Globus pallidus (tissue), 1 donor: Measurements from ENCODE around the gene KCNS1.
"Not testable (repeated sequence)": the region's sequence is repeated elsewhere in the genome, so short reads cannot be mapped to it uniquely, and the experiment has no call there.

Experiments
- DNase-seq: peaks from one replicate; pipeline ENCODE4 v3.0.0-alpha.2; 2015; ENCODE audit warnings: low spot score

KCNS1 gene, protein sequence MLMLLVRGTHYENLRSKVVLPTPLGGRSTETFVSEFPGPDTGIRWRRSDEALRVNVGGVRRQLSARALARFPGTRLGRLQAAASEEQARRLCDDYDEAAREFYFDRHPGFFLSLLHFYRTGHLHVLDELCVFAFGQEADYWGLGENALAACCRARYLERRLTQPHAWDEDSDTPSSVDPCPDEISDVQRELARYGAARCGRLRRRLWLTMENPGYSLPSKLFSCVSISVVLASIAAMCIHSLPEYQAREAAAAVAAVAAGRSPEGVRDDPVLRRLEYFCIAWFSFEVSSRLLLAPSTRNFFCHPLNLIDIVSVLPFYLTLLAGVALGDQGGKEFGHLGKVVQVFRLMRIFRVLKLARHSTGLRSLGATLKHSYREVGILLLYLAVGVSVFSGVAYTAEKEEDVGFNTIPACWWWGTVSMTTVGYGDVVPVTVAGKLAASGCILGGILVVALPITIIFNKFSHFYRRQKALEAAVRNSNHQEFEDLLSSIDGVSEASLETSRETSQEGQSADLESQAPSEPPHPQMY

DNA sequence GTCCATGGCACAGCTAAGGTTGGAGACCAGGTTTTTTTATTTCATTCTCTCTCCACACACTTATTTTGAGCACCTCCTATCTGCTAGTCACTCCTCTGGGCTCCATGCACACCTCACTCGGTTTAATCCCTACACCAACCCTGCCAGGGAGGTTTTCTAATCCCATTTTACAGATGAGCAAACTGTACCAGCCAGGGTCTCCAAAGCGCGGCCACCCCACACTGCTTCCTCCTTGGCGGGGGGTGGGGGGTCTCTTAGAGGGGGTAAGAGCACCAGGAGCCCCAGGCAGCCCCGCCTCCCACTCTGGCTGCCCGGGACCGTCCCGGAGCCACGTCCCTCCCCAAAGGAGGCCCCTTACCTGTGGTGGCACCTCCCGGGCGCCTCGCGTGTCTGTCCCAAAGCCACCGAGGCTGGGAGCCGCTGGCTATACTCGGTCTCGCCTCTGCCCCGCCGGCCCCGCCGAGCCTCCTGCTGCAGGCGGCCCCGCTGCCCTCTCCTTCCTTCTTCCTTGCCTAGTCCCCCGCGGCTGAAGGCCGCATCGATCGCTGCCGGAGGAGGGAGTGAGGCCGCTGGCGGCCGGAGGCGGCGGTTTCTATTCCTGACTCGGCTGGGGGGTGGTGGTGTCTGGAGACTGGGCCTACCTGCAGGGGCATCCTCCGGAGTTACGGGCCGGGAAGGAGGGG, at the start of gene KCNS1:
Gene KCNS1 (minus strand): TSS at position 565 of the 683 bp plus-strand sequence. CDS start 1,891 bp downstream, outside the sequence.
- DNase-seq = no peak

DNA sequence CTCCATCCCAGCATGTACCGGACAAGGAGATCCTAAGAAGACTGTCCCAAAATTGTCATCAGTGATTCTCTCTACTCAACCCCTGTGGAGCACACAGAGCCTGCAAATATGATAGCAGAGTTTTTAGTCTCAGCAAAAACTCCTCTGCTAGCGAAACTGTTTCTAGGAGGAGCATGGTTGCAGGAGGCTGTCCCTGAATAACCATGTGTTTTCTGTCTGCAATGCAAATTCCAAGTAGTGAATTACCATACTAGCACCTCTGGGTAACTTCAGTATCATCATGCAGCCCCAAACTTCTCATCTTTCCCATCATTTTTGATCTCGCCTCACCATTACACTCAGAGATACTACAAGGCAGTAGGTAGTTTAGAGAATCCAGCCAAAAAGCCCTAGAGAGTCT, 48.1 kb upstream of the KCNS1 start:
- DNase-seq = no peak

DNA sequence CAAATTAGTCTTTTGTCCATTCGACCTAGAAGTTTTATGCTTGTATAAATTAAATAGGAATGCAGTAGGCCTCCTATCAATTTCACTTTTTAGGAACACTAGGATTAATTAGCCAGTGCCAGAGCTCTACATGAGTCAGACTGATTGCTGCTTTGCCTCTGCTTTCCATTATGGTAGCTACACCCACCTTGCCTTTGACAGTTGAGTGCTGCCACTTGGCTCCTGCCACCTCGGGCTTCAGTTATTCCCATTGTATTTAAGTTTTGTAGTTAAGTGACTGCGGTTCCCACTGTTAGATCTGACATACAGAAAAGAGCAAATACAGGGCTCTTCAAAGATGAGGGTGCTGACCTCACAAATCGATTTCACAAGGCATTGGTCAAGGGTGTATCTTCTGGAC, 39.9 kb upstream of the KCNS1 start:
- DNase-seq = no peak

DNA sequence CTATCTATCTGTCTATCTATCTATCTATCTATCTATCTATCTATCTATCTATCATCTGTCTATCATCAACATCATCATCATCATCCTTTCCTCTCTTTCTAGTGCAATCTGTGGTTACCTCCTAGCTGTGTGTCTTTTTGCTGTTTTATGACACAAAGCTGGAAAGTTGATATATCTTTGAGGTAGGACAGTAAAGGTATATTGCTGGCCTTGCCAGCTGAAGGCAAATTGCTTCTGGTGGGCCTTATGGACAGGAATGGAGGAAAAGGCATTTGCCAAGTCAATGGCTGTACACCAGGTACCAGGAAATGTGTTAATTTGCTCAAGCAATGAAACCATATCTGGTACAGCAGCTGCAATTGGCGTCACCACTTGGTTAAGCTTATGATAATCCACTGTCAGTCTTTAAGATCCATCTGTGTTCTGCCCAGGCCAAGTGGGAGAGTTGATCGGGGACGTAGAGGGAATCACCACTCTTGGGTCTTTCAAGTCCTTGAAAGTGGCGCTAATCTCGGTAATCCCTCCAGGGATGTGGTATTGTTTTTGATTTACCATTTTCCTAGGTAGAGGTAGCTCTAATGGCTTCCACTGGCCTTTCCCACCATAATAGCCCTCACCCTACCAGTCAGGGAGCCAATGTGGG, 38.9 kb upstream of the KCNS1 start:
- not testable (repeated sequence) for DNase-seq

DNA sequence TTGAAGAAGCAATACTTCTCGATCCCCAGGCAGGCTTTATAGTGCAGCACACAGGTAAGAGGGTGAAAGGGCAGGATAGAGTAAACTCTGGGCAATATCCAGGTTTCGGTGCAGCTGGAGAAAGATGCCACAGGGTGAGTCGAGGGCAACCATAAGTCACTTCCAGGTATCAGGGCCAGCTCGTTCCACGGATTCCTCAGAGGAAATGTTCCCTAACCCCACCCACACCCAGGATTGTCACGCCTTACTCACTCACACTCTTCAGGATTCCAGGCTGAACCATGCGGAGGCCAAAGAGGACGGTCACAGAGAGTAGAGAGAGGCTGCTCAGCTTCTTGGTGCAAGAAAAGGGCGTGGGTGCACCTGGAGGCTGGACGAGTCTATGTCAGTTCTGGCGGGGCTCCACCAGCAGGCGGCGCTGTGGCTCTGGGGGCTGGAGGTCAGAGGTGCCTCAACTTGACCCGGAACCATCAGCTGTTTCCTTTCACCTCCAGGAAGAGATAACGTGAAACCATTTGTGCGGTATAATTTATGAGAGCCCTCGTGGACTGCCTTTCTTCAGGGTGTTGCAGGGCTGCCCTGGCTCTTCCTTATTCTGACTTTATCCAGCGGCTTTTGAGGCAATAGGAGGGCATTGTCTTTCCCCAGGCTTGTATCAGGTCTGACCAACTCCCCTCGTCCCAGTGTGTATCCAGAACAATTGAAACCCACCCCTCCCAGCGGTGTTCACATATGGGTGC, 37.8 kb upstream of the KCNS1 start:
- DNase-seq = no peak

DNA sequence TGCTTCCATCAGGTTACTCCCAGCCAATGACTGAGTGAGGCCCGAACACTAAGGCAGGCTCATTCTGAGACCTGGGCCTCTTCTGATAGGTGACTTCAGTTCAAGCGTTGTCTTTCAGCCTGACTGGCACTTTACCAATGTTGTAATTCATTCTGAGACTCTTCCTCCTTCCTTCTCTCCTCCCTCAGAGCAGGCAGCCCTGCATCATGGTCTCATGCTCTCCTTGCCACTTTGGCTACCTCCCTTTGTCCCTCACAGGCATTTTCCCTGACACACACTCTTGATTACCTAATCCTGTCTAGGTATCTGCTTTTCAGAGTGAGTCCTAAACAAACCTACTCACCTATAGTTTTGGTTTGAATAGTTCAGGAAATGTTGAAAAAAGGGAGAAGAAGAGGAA, 36.0 kb upstream of the KCNS1 start:
- no peak for DNase-seq

DNA sequence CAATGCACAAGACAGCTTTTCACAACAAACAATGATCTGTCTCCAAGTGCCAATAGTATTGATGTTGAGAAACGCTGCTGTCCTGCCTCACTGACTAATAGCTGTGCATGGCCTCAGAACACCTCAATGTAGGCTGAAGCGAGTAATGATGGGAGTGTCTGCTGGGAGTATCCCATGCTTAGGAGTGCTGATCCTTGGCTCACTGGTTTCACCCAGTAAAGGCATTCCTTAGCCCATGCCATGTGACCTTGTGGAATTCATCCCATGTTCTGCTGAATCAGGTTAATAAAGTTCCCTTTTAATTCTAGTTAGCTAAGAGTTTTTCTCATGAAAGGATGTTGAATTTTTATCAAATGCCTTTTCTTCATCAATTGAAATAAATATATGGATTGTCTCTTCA, 27.2 kb upstream of the KCNS1 start:
- no peak for DNase-seq

DNA sequence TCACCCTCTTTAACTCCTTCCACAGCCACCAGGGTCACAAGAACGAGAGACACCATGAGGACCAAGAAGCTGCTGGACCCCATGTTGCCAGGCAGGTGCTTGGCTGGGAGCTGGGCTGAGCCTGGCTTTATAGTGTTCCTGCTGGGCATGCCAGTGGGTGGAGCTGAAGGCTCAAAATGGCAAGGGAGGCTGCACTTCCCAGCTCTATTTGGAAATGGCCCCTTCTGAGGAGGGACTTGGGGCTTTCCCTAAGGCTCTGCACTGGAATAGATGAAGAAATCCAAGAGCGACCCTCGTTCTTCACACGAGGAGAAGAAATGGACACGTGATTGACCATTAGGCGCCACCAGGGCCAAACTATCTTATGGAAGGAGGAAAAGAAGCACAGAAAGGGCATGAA, 23.4 kb upstream of the KCNS1 start, which contains the start of gene WFDC12:
Gene WFDC12 (minus strand): TSS at position 101 of the 400 bp plus-strand sequence. CDS start 18 bp downstream, at position 83.
- DNase-seq = no peak

DNA sequence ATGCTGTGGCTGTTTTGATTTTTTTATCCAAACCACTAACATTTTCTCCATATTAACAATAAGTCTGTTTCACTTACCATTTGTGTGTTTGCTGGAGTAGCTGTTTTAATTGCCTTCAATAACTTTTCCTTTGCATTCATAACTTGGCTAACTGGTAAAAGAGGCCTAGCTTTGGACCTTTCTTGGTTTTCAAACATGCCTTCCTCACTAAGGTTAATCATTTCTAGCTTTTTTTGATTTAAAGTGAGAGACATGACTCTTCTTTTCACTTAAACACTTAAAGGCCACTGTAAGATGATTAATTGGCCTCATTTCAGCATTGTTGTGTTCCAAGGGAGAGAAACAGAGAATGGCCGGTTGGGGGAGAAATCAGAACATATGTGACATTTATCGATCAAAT, 20.5 kb upstream of the KCNS1 start:
- DNase-seq = no peak

DNA sequence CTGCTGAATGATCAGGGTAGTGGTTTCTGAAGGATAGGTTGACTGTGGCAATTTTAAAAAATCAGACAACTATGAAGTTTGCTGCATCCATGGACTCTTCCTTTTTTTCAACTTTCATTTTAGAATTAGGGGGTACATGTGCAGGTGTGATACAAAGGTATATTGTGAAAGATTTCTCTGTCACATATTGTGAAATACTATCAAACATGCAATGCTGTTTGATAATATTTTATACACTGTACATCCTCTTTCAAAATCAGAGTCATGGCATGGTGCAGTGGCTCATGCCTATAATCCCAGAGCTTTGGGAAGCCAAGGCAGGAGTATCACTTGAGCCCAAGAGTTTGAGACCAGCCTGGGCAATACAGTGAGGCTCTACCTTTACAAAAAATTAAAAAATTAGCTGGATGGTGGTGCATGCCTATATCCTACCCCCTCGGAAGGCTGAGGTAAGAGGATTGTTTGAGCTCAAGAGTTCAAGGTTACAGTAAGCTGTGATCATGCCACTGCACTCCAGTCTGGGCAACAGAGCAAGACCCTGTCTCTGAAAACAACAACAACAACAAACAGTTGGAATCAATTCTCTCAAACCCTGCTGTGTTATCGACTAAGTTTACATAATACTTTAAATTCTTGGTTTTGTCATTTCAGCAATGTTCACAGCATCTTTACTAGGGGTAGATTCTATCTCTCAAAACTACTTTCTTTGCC, 18.8 kb upstream of the KCNS1 start:
- DNase-seq = no peak

DNA sequence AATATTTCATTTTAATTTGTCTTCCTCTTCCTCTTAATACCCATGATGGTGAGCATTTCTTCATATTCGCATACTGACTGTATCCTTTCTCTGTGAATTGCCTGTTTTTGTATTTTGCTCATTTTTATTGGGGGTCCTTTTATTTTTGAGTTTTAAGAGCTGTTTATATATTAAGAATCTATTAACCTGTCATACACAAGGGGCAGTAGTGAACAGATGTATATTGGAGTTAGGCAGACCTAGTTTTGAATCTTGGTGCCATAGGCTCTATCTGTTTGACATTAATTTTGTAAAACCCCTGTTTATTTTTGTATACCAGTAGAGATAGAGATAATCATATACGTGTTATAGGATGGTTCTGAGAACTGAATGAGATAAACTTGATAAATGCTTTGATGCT, 17.1 kb upstream of the KCNS1 start:
- DNase-seq = no peak

DNA sequence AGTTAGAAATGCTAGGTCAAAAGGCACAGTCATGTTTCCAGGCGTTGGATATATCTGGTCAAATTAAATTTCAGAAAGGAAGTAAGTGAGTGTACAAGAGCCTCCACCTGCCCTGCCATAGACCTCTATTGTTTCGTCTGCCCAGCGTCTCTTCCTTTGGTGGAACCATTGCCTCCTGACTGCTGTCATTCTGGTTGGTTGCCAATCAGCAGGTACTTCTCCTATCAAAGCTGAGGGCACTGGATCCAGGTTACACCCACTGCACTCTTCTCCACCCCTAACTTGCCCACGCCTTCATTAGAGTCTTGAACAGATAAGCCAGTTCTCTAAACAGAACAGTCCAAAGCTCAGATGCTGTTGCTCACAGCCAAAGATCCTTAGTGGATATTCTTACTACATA, 16.7 kb upstream of the KCNS1 start:
- no peak for DNase-seq

DNA sequence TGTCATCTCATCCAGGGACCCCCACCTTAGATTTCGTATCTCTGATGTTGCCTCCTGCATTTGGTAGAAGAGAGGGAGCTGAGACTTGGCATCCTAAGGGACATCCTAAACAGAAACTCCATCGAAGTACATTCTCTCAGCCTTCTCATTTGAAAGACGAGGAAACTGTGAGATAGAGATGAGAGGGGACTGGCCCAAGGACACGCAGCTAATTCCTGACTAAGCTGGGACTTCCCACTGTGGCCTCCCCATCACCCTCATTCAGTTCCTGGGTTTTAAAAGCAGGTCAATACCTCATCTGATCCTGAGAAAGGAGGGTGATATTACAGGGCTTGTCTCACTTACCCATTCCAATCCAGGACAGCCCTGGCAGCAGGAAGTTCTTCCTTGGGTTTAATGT, 14.9 kb upstream of the KCNS1 start:
- DNase-seq = no peak

DNA sequence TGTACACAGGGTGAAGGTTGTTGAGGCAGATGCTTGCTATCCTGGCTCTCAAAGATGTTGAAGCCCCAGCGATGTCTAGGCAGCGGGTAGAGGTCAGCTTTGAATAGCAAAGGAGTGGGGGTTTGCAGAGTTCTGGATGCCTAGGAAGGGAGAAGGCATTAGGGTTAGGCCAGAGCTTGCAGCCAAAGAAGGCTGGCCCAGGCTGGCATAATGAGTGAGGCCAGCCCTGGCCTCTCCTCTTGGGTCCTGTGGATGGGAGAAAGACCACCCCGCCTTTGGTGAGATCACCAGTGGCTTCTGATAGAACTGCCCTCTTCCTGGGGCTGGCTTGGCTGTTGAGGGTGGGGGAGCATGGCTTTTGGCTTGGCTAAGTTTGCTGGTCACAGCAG, 14.5 kb upstream of the KCNS1 start:
- no peak for DNase-seq

DNA sequence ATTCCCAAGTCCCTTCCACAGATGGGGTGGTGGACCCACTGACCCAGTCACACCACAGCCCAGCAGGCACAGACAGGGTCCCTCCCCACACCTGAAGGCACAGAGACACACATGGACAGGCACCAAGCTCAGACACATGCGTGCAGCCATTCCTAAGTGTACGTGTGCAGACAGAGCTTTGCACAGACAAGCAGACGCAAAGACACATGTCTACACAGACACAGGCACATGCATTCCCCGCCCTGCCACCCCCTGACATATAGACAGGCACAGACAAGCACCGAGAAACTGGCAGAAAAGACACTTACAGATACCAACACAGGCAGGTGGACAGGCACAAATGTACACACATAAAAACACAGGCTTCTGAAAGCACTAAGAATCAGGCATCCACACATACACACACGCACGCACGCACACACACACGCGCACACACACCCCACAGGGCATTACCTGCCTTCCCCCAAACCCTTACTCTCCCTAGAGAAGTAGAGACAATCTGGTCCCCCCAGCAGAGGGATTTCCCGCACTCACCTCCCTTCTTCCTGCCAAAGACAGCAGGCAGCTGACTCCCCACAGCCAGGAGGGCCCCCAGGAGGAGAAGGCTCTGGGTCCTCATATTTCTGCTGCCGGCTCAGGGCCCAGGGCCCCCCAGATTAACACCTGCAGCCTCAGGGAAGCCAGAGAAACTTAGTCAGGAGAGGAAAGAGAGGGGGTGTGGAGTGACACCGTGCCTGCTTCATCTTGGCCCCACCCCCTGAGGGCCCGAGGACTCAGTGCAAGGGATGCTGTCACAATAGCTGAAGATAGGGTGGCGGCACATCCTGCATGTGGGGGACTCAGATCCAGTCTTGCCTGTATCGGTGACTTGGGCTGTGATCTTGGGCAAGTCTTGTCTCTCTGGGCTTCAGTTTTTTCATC, 13.8 kb upstream of the KCNS1 start, which contains the start of gene WFDC5:
Gene WFDC5 (minus strand): TSS at position 710 of the 921 bp plus-strand sequence. CDS start 91 bp downstream, at position 619.
- DNase-seq = no peak

DNA sequence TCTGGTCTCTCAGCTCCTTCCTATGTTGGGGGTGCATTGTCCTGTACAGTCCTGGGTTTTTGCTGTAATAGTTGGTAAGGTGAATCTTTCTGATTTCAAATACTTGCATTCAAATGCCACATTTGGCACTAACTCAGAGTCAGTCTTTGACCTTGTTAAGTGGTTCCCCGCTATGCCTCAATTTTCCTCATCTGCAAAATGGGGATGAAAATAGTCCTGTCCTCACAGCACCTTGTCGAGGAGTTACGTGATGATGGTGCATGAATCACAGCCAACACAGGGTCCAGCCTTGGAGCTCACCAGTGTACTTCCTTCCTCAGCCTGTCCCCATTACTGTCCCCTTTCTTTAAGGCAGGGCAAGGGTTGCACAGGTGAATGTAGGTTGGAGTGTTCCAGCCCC, 12.9 kb upstream of the KCNS1 start:
- no peak for DNase-seq

DNA sequence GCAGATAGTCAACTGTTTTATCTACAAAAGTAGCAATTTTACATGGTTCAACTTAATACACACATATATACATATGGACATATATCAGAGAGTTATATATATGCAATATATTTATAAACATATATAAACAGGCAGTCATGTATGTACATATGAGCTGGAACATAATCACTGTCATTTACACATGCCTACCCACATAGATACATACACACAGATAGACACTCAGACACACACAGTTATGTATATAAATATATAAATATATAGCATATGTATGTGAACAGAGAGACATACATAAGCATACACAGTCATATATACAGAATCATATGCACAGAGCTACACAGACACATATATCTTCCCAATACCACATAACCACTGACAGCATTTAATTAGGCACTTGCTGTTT, 11.8 kb upstream of the KCNS1 start:
- no peak for DNase-seq

DNA sequence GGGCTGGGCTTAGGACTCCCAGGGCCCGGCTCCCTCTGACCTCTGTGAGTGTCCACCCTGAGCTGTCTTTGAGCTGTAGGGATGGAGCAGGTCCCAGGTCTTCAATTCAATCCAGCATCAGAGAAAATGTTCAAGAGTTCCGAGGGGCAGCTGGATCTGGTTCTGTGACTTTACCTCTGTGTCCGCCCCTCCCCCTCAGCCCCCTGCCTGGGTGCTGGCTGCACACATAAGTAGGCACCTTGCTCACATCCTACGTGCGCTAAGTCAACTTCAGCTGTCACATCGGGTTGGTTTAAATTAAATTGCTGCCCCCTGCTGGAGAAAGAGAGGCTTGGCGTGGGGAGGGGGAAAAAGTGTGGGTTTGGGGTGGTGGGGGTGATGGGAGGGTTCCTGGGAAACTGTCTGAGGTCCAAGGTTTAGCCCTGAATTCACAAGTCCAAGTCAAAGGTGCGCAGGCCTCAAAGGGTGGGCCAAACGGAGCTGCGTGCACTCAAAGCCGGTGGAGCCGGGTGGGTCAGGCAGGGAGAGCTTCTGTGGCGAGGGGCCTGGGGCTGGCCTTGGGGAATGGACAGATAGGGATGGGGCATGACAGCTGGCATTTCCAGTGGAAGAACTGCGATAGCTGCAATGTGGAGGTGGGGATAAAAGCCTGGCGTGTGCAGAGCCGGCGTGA, 11.0 kb upstream of the KCNS1 start:
- peak; percentile 14 for DNase-seq

DNA sequence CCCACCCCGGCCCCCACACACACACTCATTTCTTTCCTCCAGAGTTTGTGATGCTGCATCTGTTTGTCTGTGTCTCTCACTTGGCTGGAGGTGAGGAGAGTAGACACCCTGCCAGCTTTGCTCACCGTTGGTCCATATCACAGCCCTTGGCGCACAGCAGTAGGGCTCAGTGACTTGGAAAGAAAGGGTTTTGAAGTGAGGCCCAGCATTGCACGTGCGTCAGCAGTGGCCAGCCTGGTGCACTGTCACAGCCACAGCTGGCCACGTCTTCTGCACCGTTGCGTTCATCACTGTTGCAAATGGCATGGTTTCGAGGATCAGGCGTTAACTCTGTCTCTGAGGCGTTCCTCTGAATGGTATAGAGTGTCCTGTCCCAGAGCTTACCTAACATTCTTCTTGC, 10.4 kb upstream of the KCNS1 start:
- no peak for DNase-seq

DNA sequence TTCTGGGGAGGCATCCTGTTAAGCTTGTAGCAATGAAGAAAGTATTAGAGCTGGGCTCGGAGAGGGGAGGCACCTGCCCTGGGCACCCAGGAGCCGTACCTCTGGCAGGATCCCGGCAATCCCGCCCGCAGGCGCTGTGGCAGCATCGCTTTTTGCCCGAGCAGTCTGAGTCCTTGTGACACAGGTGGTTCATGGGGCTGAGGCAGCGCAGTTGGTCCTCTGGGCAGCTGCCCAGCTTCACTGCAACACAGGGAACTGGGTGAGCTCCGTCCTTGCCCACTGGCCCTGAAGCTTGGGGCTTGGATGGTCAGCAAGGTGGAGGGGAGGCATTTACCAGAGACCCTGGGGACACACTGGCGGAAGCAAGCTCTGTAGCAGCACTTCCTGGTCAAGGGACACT, 9.4 kb upstream of the KCNS1 start:
- DNase-seq = no peak
